ENCODE data around the gene POU2AF1. TPM values are rescaled to one million over a fixed set of nuclear protein-coding genes. Genes with fewer than 3 reads are reported as not detected.
"Not testable (repeated sequence)": the region's sequence is repeated elsewhere in the genome, so short reads cannot be mapped to it uniquely, and the experiment has no call there.

POU2AF1 gene
- total RNA-seq, 1 donor from 2014 or later: not detected

DNA sequence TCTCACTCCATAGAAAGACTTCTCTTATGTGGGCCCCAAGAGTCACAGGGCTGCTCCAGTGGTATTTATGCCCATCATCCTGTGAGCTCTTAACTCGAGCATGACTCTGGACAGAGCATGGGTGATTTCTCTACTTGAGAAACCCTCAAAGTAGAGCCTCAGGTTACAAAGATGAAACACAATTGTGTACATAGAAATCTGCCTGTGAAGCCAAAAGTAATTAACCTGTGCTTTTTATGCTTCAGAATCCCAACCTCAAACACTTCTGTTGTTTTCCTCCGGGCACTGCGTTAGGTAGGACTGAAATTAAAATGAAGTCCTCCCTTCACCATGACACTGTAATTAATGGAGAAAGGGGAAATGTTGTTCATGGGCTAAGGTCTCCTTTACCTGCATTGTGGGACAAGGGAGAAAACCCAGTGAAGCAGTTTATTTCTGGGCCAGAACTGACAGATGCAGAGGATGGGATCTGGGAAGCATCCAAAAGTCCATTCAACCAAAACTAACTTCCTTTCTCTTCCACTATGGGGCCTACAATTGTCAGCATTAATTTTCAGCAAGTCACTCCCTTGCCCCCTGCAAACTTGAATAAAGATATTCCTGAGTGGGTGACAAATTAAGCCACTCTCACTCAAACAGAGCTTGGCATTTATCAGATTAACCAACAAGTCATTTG, 24.1 kb upstream of the POU2AF1 start:
- peaks cover 4% of the 10 kb centered on the region for H3K27me3 Mint-ChIP-seq (ENCODE audit: low read depth)
- no peaks in the 10 kb centered on the region for H3K4me1 Mint-ChIP-seq
- TF ChIP-seq, protein P1, sequence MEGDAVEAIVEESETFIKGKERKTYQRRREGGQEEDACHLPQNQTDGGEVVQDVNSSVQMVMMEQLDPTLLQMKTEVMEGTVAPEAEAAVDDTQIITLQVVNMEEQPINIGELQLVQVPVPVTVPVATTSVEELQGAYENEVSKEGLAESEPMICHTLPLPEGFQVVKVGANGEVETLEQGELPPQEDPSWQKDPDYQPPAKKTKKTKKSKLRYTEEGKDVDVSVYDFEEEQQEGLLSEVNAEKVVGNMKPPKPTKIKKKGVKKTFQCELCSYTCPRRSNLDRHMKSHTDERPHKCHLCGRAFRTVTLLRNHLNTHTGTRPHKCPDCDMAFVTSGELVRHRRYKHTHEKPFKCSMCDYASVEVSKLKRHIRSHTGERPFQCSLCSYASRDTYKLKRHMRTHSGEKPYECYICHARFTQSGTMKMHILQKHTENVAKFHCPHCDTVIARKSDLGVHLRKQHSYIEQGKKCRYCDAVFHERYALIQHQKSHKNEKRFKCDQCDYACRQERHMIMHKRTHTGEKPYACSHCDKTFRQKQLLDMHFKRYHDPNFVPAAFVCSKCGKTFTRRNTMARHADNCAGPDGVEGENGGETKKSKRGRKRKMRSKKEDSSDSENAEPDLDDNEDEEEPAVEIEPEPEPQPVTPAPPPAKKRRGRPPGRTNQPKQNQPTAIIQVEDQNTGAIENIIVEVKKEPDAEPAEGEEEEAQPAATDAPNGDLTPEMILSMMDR (conservative IDR thresholded peaks at IDR 0.05): no peak
- no peak overlapping the region for H3K4me3 Mint-ChIP-seq
- no peak for DNase-seq (ENCODE audit: low read depth, low spot score)
- no peaks in the 10 kb centered on the region for H3K36me3 Mint-ChIP-seq (ENCODE audit: low read depth)
- no peak overlapping the region for H3K27ac Mint-ChIP-seq (ENCODE audit: unreplicated experiment)
- H3K9me3 Mint-ChIP-seq: peaks cover 3% of the 10 kb centered on the region

DNA sequence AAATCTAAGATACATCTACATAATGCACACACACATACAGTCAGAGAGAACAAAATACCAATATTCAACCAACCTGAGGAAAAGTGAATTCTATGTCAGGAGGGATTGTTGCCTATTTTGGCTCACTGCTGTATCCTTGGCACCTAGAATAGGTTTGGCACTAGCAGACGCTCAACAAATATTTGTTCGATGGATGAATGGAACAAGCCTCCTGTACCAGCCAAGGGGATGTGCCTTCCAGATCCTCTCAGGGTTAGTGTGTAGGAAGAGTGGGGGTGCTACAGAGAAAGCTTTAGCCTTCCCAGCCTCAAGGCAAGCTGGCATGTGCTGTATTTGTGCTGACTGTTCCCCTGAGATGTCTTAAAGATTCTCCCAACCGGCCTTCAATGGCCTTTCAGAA, 23.3 kb upstream of the POU2AF1 start:
- no peak for DNase-seq (ENCODE audit: low read depth, low spot score)
- Mint-ChIP-seq H3K27ac (ENCODE audit: unreplicated experiment) (no peak overlapping the region), H3K36me3 (ENCODE audit: low read depth) (no peaks in the 10 kb centered on the region), H3K9me3 (peaks cover 3% of the 10 kb centered on the region), H3K4me1 (no peaks in the 10 kb centered on the region), H3K4me3 (no peak overlapping the region), H3K27me3 (ENCODE audit: low read depth) (peaks cover 4% of the 10 kb centered on the region)
- TF ChIP-seq, protein P1 (conservative IDR thresholded peaks at IDR 0.05): no peak

DNA sequence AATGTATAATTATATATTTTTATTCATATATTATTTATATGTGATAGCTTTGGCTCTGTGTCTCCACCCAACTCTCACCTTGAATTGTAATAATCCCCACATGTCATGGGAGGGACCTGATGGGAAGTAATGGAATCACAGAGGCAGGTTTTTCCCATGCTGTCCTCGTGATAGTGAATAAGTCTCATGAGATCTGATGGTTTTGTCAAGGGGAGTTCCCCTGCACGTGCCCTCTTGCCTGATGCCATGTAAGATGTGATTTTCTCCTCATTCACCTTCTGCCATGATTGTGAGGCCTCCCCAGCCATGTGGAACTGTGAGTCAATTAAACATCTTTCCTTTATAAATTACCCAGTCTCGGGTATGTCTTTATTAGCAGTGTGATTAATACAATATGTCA, 22.9 kb upstream of the POU2AF1 start:
- H3K4me1 Mint-ChIP-seq; H3K36me3 Mint-ChIP-seq (ENCODE audit: low read depth); H3K9me3 Mint-ChIP-seq; H3K27ac Mint-ChIP-seq (ENCODE audit: unreplicated experiment); DNase-seq (ENCODE audit: low read depth, low spot score); H3K27me3 Mint-ChIP-seq (ENCODE audit: low read depth); H3K4me3 Mint-ChIP-seq: not testable (repeated sequence)

DNA sequence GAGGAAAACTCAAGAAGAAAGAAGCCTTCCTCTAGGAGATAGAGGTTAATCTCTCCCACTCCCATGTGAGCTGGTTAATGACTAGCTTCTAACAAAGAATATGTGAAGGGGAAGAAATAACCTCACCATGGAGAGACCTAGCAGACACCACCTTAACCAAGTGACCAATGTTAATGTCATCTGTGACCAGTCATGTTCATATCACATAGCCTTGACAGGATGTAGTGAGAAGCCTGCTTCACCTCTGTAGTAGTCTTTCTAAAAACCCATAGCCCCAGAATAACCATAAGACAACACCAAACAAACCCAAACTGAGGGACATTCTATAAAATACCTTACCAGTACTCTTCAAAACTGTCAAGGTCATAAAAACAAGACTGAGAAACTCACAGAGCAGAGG, 21.5 kb upstream of the POU2AF1 start:
- H3K4me3 Mint-ChIP-seq: no peak overlapping the region
- no peaks in the 10 kb centered on the region for H3K4me1 Mint-ChIP-seq
- no peaks in the 10 kb centered on the region for H3K36me3 Mint-ChIP-seq (ENCODE audit: low read depth)
- no peak overlapping the region for H3K27ac Mint-ChIP-seq (ENCODE audit: unreplicated experiment)
- TF ChIP-seq, protein P1 (conservative IDR thresholded peaks at IDR 0.05): no peak
- no peak for DNase-seq (ENCODE audit: low read depth, low spot score)
- peaks cover 3% of the 10 kb centered on the region for H3K9me3 Mint-ChIP-seq
- no peaks in the 10 kb centered on the region for H3K27me3 Mint-ChIP-seq (ENCODE audit: low read depth)

DNA sequence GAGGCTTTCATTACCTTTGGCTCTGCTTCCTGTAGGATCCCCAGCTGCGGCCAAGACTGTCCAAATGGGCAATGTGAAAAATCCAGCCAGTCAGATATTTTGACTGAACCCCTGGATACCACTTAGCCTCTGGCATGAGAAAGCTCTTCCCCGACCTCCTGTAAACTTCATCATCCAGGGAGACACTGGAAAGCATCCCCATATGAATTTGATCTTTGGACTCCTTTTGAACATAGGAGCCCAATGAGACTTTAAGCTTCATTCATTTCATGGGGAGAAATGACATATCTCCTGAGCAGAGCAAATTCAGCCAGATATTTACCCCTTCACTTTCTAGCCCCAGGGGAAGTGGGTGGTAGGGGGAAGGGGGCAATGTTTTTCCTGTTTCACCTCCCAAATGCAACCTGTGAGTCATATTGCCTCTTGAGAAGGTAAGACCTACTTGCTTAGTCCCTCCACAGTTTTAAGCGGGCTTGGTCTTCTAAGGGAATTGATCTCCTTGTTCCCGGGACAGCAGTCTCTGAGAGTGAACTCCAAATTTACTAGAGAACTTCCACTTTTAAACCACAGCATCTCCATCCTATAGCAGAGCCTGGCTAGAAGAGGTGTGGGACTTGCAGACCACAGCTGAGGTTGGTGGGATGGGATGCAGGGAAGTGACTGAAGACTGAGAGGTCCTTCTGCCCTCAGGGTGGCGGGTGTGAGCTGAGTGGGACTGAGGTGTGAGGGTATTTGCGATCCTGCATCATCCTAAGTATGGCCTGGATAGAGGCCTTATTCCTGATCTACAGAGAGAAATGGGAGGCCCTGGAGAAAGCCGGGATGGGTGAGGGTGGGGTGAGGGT, 20.3 kb upstream of the POU2AF1 start:
- no peaks in the 10 kb centered on the region for H3K36me3 Mint-ChIP-seq (ENCODE audit: low read depth)
- H3K4me3 Mint-ChIP-seq: no peak overlapping the region
- H3K27me3 Mint-ChIP-seq (ENCODE audit: low read depth): no peaks in the 10 kb centered on the region
- H3K27ac Mint-ChIP-seq (ENCODE audit: unreplicated experiment): no peak overlapping the region
- H3K4me1 Mint-ChIP-seq: peaks cover 3% of the 10 kb centered on the region
- peaks cover 3% of the 10 kb centered on the region for H3K9me3 Mint-ChIP-seq
- TF ChIP-seq, protein P1 (conservative IDR thresholded peaks at IDR 0.05): no peak
- no peak for DNase-seq (ENCODE audit: low read depth, low spot score)

DNA sequence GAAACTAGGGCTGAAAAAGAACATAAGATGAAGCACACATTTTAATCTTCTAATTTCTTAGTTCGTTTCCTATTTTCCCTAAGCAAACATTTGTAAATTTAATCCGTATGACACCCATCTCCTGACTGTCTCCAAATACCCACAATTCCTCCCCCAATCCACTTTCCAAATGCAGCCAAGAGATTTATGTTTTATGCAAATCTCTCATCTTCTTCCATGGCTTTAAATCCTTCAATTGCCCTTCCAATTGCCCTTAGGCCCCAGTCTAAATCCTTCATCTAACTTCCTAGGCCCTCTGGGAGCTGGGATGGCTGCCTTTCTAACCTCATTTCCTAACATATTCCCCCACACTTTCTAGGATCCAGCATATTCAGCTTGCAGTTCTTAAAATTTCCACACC, 18.0 kb upstream of the POU2AF1 start:
- Mint-ChIP-seq H3K9me3 (no peaks in the 10 kb centered on the region), H3K36me3 (ENCODE audit: low read depth) (no peaks in the 10 kb centered on the region), H3K4me3 (no peak overlapping the region), H3K27ac (ENCODE audit: unreplicated experiment) (no peak overlapping the region), H3K4me1 (peaks cover 3% of the 10 kb centered on the region), H3K27me3 (ENCODE audit: low read depth) (no peaks in the 10 kb centered on the region)
- TF ChIP-seq, protein P1 (conservative IDR thresholded peaks at IDR 0.05): no peak
- DNase-seq (ENCODE audit: low read depth, low spot score): no peak
